Type B pancreatic cell (in vitro differentiated cells): Measurements from ENCODE around the gene RABGAP1. TPM values are rescaled to one million over a fixed set of nuclear protein-coding genes. Genes with fewer than 3 reads are reported as not detected.

Experiments
- DNase-seq: peaks from one replicate; pipeline ENCODE4 v3.0.0; 2021; ENCODE audit warnings: mixed read lengths; ENCODE audit not compliant: unreplicated experiment; ENCODE audit errors: extremely low spot score
- H3K27ac Mint-ChIP-seq: 2 replicates; pipeline ENCODE4 v1.8.0; 2021; ENCODE audit warnings: mild to moderate bottlenecking, mixed read lengths
- H3K27me3 Mint-ChIP-seq: 2 replicates; pipeline ENCODE4 v1.8.0; 2021; ENCODE audit warnings: mixed read lengths
- H3K36me3 Mint-ChIP-seq: 2 replicates; pipeline ENCODE4 v1.8.0; 2021; ENCODE audit warnings: mixed read lengths
- H3K4me1 Mint-ChIP-seq: one replicate; pipeline ENCODE4 v1.8.0; 2021; ENCODE audit warnings: mixed read lengths; ENCODE audit not compliant: unreplicated experiment
- H3K4me3 Mint-ChIP-seq: 2 replicates; pipeline ENCODE4 v1.8.0; 2021; ENCODE audit warnings: mild to moderate bottlenecking, mixed read lengths
- H3K9me3 Mint-ChIP-seq: 2 replicates; pipeline ENCODE4 v1.8.0; 2021; ENCODE audit warnings: mixed read lengths
- total RNA-seq: library from RNA; stranded (reverse); gene quantifications from 2 replicates; pipeline ENCODE4 v1.2.1, GENCODE V29; 2021; ENCODE audit warnings: low replicate concordance
- TF ChIP-seq, protein P1 (sequence below): fragments of 200-600 bp; sonication (generic); conservative IDR thresholded peaks from 2 replicates; pipeline ENCODE4 v1.5.0; 2021; ENCODE audit warnings: antibody characterized with exemption, mild to moderate bottlenecking

Gene RABGAP1
- total RNA-seq, 1 donor from 2014 or later: 68.4 TPM

DNA sequence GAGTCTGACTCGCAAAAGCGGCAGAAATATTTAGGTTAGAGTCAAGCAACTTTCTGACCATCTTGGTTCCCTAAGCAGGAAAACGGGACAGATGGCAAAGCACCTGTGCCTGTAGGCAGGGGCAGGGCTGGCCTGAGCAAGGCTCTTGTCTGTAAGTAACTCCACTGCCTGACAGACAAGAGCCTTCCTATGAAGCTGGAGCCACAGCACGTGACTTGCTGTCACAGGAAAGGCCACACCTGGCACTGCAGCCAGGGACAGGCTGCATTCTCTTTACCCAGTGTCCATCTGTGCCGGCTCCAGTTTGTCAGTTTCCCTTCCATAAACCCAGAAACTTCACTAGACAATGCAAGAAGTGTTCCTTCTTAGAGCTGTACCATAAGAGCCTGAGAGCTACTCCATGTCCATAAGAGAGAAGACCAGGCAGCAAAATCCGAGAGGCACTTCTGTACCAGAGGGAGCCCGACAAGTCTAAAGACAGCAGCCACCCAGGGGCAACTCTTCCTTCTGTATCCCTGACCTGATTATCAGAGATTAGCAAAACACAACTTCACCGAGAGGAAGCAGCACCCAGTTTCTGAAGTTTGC is 170.7 kb downstream of the RABGAP1 start:
- no peak overlapping the region for H3K4me3 Mint-ChIP-seq
- TF ChIP-seq, protein P1, sequence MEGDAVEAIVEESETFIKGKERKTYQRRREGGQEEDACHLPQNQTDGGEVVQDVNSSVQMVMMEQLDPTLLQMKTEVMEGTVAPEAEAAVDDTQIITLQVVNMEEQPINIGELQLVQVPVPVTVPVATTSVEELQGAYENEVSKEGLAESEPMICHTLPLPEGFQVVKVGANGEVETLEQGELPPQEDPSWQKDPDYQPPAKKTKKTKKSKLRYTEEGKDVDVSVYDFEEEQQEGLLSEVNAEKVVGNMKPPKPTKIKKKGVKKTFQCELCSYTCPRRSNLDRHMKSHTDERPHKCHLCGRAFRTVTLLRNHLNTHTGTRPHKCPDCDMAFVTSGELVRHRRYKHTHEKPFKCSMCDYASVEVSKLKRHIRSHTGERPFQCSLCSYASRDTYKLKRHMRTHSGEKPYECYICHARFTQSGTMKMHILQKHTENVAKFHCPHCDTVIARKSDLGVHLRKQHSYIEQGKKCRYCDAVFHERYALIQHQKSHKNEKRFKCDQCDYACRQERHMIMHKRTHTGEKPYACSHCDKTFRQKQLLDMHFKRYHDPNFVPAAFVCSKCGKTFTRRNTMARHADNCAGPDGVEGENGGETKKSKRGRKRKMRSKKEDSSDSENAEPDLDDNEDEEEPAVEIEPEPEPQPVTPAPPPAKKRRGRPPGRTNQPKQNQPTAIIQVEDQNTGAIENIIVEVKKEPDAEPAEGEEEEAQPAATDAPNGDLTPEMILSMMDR: no peak
- peak overlapping the region; percentile 46 for H3K27ac Mint-ChIP-seq
- no peaks in the 10 kb centered on the region for H3K9me3 Mint-ChIP-seq
- peaks cover 13% of the 10 kb centered on the region for H3K4me1 Mint-ChIP-seq
- H3K27me3 Mint-ChIP-seq: no peaks in the 10 kb centered on the region
- DNase-seq: no peak
- H3K36me3 Mint-ChIP-seq: peaks cover 23% of the 10 kb centered on the region

GRCh38 chr9:123112015-123112975 is 171.5 kb downstream of the RABGAP1 start:
- DNase-seq: no peak
- TF ChIP-seq, protein P1: no peak
- Mint-ChIP-seq H3K9me3 (no peaks in the 10 kb centered on the region), H3K36me3 (peaks cover 16% of the 10 kb centered on the region), H3K4me1 (peaks cover 13% of the 10 kb centered on the region), H3K4me3 (no peak overlapping the region), H3K27me3 (no peaks in the 10 kb centered on the region), H3K27ac (peak overlapping the region; percentile 46)

DNA sequence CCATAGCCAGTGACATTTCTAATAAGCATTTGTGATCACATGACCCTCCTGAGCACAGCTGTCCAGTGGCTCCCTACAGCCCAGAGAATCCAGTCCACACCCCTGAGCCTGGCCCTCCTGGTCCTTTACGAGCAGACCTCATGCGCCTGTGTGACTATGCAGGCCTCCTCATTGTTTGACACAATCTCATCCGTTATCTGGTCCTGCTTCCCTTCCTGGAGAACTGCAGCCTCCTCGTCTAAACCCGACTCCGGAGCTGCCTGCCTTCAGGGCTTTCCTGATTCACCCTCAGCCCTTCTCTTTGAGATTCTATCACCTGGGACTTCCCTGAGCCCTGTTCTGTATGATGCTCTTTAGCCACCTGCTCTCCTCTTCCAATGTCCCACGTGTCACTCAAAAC is 172.4 kb downstream of the RABGAP1 start:
- Mint-ChIP-seq H3K9me3 (no peaks in the 10 kb centered on the region), H3K4me3 (no peak overlapping the region), H3K27ac (peak overlapping the region; percentile 14), H3K27me3 (no peaks in the 10 kb centered on the region), H3K4me1 (peaks cover 13% of the 10 kb centered on the region), H3K36me3 (peaks cover 19% of the 10 kb centered on the region)
- DNase-seq: no peak
- TF ChIP-seq, protein P1: no peak

DNA sequence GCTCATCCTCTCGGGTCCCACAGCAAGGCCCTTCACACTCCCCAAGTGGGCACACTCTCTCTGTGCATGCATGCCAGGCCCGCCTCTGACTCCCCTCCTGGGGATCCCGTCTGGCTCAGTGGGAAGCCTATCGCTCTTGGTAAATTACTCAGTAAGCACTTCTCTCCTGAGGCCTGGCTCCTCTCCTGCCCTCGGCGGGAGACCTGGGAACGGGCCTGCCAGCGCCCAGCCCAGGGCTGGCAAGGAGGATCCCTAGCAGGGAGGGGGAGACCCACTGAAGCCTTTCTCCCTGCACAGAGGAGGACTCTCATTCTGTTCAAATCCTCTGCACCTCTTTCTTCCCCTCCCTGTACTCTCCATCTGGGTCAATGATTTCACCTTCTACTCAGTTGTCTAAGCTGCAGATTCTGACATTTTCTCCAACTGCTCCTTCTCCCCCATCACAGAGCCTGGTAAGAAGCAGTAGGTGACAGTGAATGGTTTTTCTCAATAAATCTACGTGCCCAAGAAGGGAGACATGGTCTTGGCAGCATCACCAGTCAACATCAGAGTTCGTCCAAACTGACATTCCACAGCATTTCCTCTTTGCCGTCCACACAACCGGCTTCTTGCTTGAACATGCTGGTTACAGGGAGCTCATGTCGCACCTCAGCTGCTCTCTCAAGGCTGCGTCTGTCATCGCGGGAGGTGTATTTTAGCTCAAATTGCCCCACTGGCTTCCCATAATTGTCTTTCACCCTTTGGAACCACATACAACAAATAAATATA is 174.5 kb downstream of the RABGAP1 start:
- Mint-ChIP-seq H3K4me1 (peaks cover 21% of the 10 kb centered on the region), H3K36me3 (peaks cover 29% of the 10 kb centered on the region), H3K9me3 (no peaks in the 10 kb centered on the region), H3K27ac (no peak overlapping the region), H3K4me3 (no peak overlapping the region), H3K27me3 (no peaks in the 10 kb centered on the region)
- TF ChIP-seq, protein P1: no peak
- DNase-seq: no peak

DNA sequence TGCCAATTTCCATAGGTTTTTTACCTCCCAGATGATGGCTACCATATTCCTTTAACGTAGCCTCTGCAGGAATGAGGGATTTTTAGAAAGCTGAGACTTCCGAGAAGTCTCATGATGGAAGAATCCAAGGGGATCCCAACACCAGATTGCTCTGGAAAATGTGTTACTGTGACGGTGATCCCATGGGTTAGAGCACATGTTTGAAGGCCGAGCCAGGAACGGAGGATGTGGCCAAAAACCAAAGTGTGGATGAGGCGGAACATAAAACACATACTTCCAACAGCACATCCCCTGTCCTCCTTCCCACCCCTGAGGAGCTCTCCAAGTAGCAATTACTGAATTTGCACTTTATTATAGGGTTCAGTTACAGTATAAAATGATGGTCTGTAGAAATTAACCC is 175.2 kb downstream of the RABGAP1 start:
- peaks cover 24% of the 10 kb centered on the region for H3K4me1 Mint-ChIP-seq
- no peaks in the 10 kb centered on the region for H3K27me3 Mint-ChIP-seq
- no peak overlapping the region for H3K27ac Mint-ChIP-seq
- H3K4me3 Mint-ChIP-seq: no peak overlapping the region
- H3K36me3 Mint-ChIP-seq: peaks cover 29% of the 10 kb centered on the region
- H3K9me3 Mint-ChIP-seq: no peaks in the 10 kb centered on the region
- TF ChIP-seq, protein P1: no peak
- no peak for DNase-seq
